ENCODE results near the gene DZIP3. TPM values are rescaled to one million over a fixed set of nuclear protein-coding genes. Genes with fewer than 3 reads are reported as not detected.

Gene DZIP3
- total RNA-seq, 1 experiment from 2014 or later = 22.1 TPM

GRCh38 chr3:108564564-108564963 lies 25.0 kb upstream of the DZIP3 start:
- Histone ChIP-seq H4K8ac (replicated peaks; ENCODE audit: insufficient read length, low read depth, low read length) (no peak overlapping the region), H2AFZ (ENCODE audit: low read length) (no peak overlapping the region), H3K79me2 (ENCODE audit: insufficient read depth, low read length) (no peaks in the 10 kb centered on the region), H3T11ph (ENCODE audit: low read length) (no peak overlapping the region), H3K4ac (ENCODE audit: low read depth, low read length) (no peak overlapping the region), H2BK15ac (ENCODE audit: low read depth, low read length) (no peak overlapping the region), H2BK12ac (ENCODE audit: insufficient read length, low read depth, low read length) (no peak overlapping the region), H4K20me1 (ENCODE audit: control insufficient read depth, insufficient read depth, insufficient read length) (no peaks in the 10 kb centered on the region), H2AK5ac (ENCODE audit: insufficient read length, low read length) (no peak overlapping the region), H3K56ac (ENCODE audit: insufficient read length, low read depth, low read length) (no peak overlapping the region), H3K27me3 (ENCODE audit: insufficient read depth, low read length) (no peaks in the 10 kb centered on the region), H3K23ac (ENCODE audit: insufficient read length, low read depth, low read length) (no peak overlapping the region), H2BK20ac (ENCODE audit: low read depth, low read length, poor library complexity, severe bottlenecking) (no peak overlapping the region), H3K9me3 (ENCODE audit: control insufficient read depth, low read depth, low read length) (no peaks in the 10 kb centered on the region), H3K4me2 (ENCODE audit: insufficient read depth, insufficient read length, low read length) (no peak overlapping the region), H3K79me1 (ENCODE audit: insufficient read depth, low read depth, low read length, poor library complexity, severe bottlenecking) (no peaks in the 10 kb centered on the region), H2BK120ac (ENCODE audit: low read depth, low read length, poor library complexity, severe bottlenecking) (no peak overlapping the region), H3K23me2 (ENCODE audit: insufficient read length, low read depth, low read length, poor library complexity, severe bottlenecking) (no peaks in the 10 kb centered on the region), H2BK5ac (ENCODE audit: insufficient read length, low read length) (no peak overlapping the region), H3K9ac (ENCODE audit: extremely low read depth, insufficient read length, low read length) (no peak overlapping the region), H4K91ac (ENCODE audit: insufficient read length, low read depth, low read length) (no peak overlapping the region), H4K5ac (ENCODE audit: insufficient read length, low read depth, low read length) (no peak overlapping the region), H3K18ac (ENCODE audit: insufficient read length, low read depth, low read length) (no peak overlapping the region), H3K14ac (ENCODE audit: insufficient read depth, low read length) (no peak overlapping the region), H3K27ac (ENCODE audit: insufficient read length, low read depth, low read length) (no peak overlapping the region), H3K4me1 (ENCODE audit: insufficient read depth, low read length) (no peaks in the 10 kb centered on the region)
- Mint-ChIP-seq H3K27me3 (ENCODE audit: low read depth) (no peaks in the 10 kb centered on the region), H3K4me1 (no peaks in the 10 kb centered on the region), H3K9me3 (no peaks in the 10 kb centered on the region), H3K4me3 (no peak overlapping the region), H3K36me3 (ENCODE audit: insufficient read depth in 1 of 3, low read depth in 3 of 3) (peaks cover 5 to 50% (median 41%) of the 10 kb centered on the region in 3 experiments; a peak in 6 of 7 replicates), H3K27ac (no peak overlapping the region)
- TF ChIP-seq CTCF (conservative IDR thresholded peaks at IDR 0.05) = no peak
- DNase-seq = no peak

All from H9 (cell line).